Raji (cell line): ENCODE data around the gene GALNT17.

ENCODE experiments used
- POLR2A ChIP-seq: IDR thresholded peaks from 2 replicates; pipeline ENCODE4 v1.6.1; 2011; ENCODE audit warnings: low read depth, low read length, control low read depth; ENCODE audit not compliant: insufficient read depth

GALNT17 gene

DNA sequence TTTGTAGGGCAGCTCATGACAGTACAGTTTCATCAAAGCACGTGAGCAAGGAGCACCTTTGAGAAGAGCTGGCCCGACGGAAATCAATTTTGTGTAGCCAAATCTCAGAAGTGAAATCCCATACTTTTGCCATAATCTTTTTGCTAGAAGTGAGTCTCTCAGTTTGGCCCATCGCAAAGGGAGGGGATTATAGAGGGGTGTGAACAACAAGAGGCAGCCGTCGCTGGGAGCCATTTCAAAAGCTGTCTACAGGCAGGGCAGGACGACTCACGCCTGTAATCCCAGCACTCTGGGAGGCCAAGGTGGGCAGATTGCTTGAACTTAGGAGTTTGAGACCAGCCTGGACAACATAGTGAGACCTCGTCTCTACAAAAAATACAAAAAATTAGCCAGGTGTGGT is 599.8 kb downstream of the GALNT17 start:
- TF ChIP-seq POLR2A: no peak

- no peak for TF ChIP-seq POLR2A
Observed at GRCh38 chr7:71733107-71733870, 601.3 kb downstream of the GALNT17 start.

- TF ChIP-seq POLR2A: no peak
Observed at GRCh38 chr7:71735961-71736556, 604.1 kb downstream of the GALNT17 start.

DNA sequence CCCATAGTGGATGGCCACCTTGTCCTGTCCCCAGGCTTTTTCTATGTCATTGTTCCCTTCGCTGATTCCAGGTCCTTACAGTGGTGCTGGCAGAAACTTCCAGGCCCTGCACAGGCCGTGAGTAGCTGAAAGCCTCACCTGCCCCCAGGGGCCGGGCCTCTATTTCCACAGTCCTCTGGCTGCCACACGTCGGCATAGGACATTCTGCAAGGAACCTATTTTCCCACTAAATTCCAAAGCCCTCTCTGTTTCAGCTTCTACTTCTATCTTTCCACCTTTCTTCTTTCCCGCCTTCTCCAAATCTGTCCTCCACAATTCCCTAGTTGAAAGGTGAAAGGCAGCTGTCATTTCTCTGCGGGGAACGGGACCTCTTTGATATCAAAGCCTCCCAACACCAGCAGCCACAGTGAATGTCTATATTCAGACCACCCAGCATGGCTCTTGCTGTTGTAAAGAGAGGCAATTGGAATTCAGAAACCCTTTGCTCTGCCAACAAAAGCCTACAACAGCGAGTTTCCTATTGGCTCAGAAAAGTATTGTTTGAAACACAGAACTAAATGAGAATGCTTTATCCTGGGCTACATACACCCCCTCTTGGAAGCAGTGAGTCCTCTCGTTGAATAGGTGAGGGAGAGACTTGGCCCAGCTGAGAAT is 607.7 kb downstream of the GALNT17 start:
- no peak for TF ChIP-seq POLR2A

GRCh38 chr7:71740174-71740560 is 608.2 kb downstream of the GALNT17 start:
- TF ChIP-seq POLR2A: no peak

DNA sequence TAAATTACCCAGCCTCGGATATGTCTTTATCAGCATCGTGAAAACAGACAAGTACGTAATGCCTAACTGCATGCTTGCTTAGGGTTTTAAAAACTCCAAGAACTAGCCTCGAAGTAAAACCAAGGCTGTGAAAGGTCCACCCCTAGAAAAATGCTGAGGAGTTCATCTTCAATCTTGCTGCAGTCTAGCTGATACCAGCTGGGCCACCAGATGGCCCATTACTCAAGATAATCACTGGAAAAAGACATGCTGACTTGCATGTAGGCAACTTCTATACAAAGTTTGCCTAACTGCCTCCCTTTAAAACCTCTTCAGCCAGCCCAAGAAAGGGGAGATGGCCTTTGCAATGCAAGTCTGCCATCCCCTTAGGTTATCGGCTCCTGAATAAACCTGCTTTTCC is 614.1 kb downstream of the GALNT17 start:
- no peak for TF ChIP-seq POLR2A

DNA sequence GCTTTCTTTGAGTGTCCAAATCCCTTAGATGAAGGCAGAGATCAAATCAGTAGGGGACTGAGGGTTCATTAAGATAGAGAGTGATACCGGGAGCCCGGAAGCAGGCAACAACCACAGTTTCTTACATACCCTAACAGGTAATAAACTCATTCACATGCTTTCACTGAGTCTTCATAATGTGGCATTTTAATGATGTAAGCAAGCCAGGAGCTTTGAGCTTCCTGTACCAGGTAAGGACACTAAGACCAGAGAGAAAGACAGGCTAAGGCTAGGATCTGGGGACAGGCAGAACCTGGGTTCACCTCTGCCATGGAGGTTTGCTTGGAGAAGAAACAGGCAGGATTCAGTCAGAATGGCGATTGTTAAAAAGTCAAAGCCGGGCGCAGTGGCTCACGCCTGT is 618.3 kb downstream of the GALNT17 start:
- no peak for TF ChIP-seq POLR2A

GRCh38 chr7:71752171-71752935 is 620.4 kb downstream of the GALNT17 start:
- TF ChIP-seq POLR2A: no peak

GRCh38 chr7:71753236-71753635 is 621.3 kb downstream of the GALNT17 start:
- no peak for TF ChIP-seq POLR2A

GRCh38 chr7:71753956-71754664 is 622.2 kb downstream of the GALNT17 start:
- TF ChIP-seq POLR2A: no peak

GRCh38 chr7:71754828-71755227 is 622.9 kb downstream of the GALNT17 start:
- TF ChIP-seq POLR2A: no peak

DNA sequence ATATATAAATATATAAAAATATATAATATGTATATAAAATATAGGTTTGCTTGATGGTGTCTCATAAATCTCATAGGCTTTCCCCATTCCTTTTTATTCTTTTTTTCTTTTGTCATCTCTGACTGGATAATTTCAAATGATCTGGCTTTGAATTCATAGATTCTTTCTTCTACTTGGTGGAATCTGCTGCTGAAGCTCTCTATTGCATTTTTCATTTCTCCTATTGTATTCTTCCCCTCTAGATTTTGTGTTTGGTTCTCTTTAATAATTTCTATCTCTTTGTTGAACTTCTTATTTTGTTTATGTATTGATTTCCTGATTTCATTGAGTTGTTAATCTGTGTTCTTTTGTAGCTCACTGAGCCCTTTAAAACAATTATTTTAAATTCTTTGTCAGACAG is 629.4 kb downstream of the GALNT17 start:
- no peak for TF ChIP-seq POLR2A
